ENCODE measurements around the gene USP47. TPM values are rescaled to one million over a fixed set of nuclear protein-coding genes. Genes with fewer than 3 reads are reported as not detected.

The USP47 gene
- total and polyA plus RNA-seq, 9 of the 15 experiments (the other 6 are each of a cell fraction or from before 2014, with no cell fraction given), result 13.1 to 63.6 (median 34.7) TPM

GRCh38 chr11:11810764-11811726 is 30.7 kb upstream of the USP47 start (continued):
- TF ChIP-seq RBM14 (IDR thresholded peaks at IDR 0.05; ENCODE audit: borderline replicate concordance, insufficient read depth, low read depth, low read length), result no peak
- no peak for TF ChIP-seq ZC3H8 (IDR thresholded peaks at IDR 0.05)
- TF ChIP-seq ATF7 (IDR thresholded peaks at IDR 0.05), result peak; percentile 34; the same call in 1 of the 2 replicates
- no peak for TF ChIP-seq ZNF668 (CRISPR knock-in tag; IDR thresholded peaks at IDR 0.05)
- TF ChIP-seq POLR2B (IDR thresholded peaks at IDR 0.05; ENCODE audit: low read depth, partially characterized antibody), result peak; percentile 72
- no peak for TF ChIP-seq ZFPM2 (CRISPR knock-in tag; IDR thresholded peaks at IDR 0.05)
- TF ChIP-seq TEAD4 (IDR thresholded peaks at IDR 0.05; ENCODE audit: low read length), result no peak
- TF ChIP-seq TEAD4 (CRISPR knock-in tag; IDR thresholded peaks at IDR 0.05; ENCODE audit: borderline replicate concordance), result no peak
- TF ChIP-seq ELF4 (CRISPR knock-in tag; IDR thresholded peaks at IDR 0.05), result no peak
- no peak for TF ChIP-seq NELFE (IDR thresholded peaks at IDR 0.05; ENCODE audit: insufficient read depth, insufficient read length)
- peak; percentile 55; the same call in 1 of the 2 replicates for TF ChIP-seq MAX (CRISPR knock-in tag; IDR thresholded peaks at IDR 0.05)
- TF ChIP-seq BHLHE40 (IDR thresholded peaks at IDR 0.05; ENCODE audit: low read length), result no peak
- TF ChIP-seq FOSL1 (tag; conservative IDR thresholded peaks at IDR 0.05), result peak; percentile 66
- no peak for TF ChIP-seq NFIC (IDR thresholded peaks at IDR 0.05)
- TF ChIP-seq CSDE1 (IDR thresholded peaks at IDR 0.05), result 0 out of 4 replicates have a peak, but pooled peaks of 1 of the 2 experiments have one; percentile 19
- TF ChIP-seq ZNF274 (IDR thresholded peaks at IDR 0.05; ENCODE audit: borderline replicate concordance, low read depth, low read length), result no peak
- no peak for TF ChIP-seq DACH1 (IDR thresholded peaks at IDR 0.05; ENCODE audit: partially characterized antibody)
- TF ChIP-seq STAT5A (IDR thresholded peaks at IDR 0.05; ENCODE audit: borderline replicate concordance, low read length), result no peak
- TF ChIP-seq POLR2H (tag; IDR thresholded peaks at IDR 0.05; ENCODE audit: low read depth), result peak; percentile 83
- TF ChIP-seq SIX5 (IDR thresholded peaks at IDR 0.05; ENCODE audit: borderline replicate concordance in 1 of 2, insufficient read depth in 1 of 2, low read depth in 1 of 2, low read length in 2 of 2), result no peak
- peak; percentile 80 for TF ChIP-seq ZFX (CRISPR knock-in tag; IDR thresholded peaks at IDR 0.05)
- TF ChIP-seq HOXB6 (CRISPR knock-in tag; IDR thresholded peaks at IDR 0.05; ENCODE audit: borderline replicate concordance), result no peak
- no peak for TF ChIP-seq ZNF347 (CRISPR knock-in tag; IDR thresholded peaks at IDR 0.05; ENCODE audit: low read depth)
- no peak for TF ChIP-seq BACH1 (tag; IDR thresholded peaks at IDR 0.05)
- TF ChIP-seq KDM4B (IDR thresholded peaks at IDR 0.05; ENCODE audit: borderline replicate concordance in 2 of 2, low read depth in 1 of 2), result no peak
- no peak for TF ChIP-seq TSC22D4 (tag; IDR thresholded peaks at IDR 0.05)
- TF ChIP-seq ZBTB17 (CRISPR knock-in tag; IDR thresholded peaks at IDR 0.05), result no peak
- TF ChIP-seq HMGN3 (IDR thresholded peaks at IDR 0.05; ENCODE audit: borderline replicate concordance, extremely low read depth, insufficient read length, low read depth, low read length), result peak; percentile 31
- no peak for TF ChIP-seq MAFK (IDR thresholded peaks at IDR 0.05; ENCODE audit: low read length)
- TF ChIP-seq ZNF140 (CRISPR knock-in tag; IDR thresholded peaks at IDR 0.05), result no peak
- TF ChIP-seq ZNF717 (CRISPR knock-in tag; IDR thresholded peaks at IDR 0.05), result no peak
- TF ChIP-seq SRSF3 (IDR thresholded peaks at IDR 0.05; ENCODE audit: insufficient read depth, low read length), result no peak
